ENCODE results near the gene ZNF436. TPM values are rescaled to one million over a fixed set of nuclear protein-coding genes. Genes with fewer than 3 reads are reported as not detected.

The ZNF436 gene
- total and polyA plus RNA-seq, 2 of the 8 experiments (the other 6 are each of a cell fraction or from before 2014, with no cell fraction given), result 0.65 to 1.8 TPM

GRCh38 chr1:23387494-23387893, 17.9 kb upstream of the ZNF436 start:
- no peak overlapping the region for H3K4me2 ChIP-seq (ENCODE audit: insufficient read depth in 1 of 2, low read depth in 2 of 2, low read length in 2 of 2)
- no peak for DNase-seq (ENCODE audit: low read depth in 1 of 2, low spot score in 2 of 2)
- no peak overlapping the region for H3K4ac ChIP-seq (replicated peaks; ENCODE audit: insufficient read length, low read depth, low read length)
- H4K8ac ChIP-seq (ENCODE audit: extremely low read depth, insufficient read depth, low read length), result no peak overlapping the region
- FAIRE-seq, result no peak
- no peak overlapping the region for H2BK120ac ChIP-seq (replicated peaks; ENCODE audit: low read depth, low read length)
- no peak overlapping the region for H3K27ac ChIP-seq (ENCODE audit: low read depth, low read length)
- no peak overlapping the region for H3K18ac ChIP-seq (ENCODE audit: extremely low read depth, low read length)
- H2BK5ac ChIP-seq (ENCODE audit: low read depth, low read length), result no peak overlapping the region
- WGBS, 2 experiments (ENCODE audit: extremely low coverage in 1 of 2, insufficient coverage in 1 of 2, insufficient read length in 1 of 2, insufficient replicate concordance in 2 of 2, low coverage in 1 of 2, low lambda C conversion rate in 2 of 2, missing lambda C conversion rate in 1 of 2), result 81% methylated on average over 8 of the region's 8 CpGs; no CpG with 5 or more reads in 1 of the 2 experiments
- H2AK5ac ChIP-seq (ENCODE audit: low read depth, low read length), result no peak overlapping the region
- no peak overlapping the region for H3K23ac ChIP-seq (ENCODE audit: insufficient read length)
- TF ChIP-seq TAF7 (optimal IDR thresholded peaks at IDR 0.05; ENCODE audit: borderline replicate concordance, low read depth, low read length) (no peak), KDM1A (IDR thresholded peaks at IDR 0.05; ENCODE audit: borderline replicate concordance, low read length) (no peak), SUZ12 (IDR thresholded peaks at IDR 0.05; ENCODE audit: low read length) (no peak), RBBP5 (IDR thresholded peaks at IDR 0.05; ENCODE audit: borderline replicate concordance, low read depth, low read length) (no peak), TBP (IDR thresholded peaks at IDR 0.05; ENCODE audit: low read depth, low read length) (no peak), POLR2AphosphoS5 (IDR thresholded peaks at IDR 0.05; ENCODE audit: low read depth, low read length) (no peak), RXRA (IDR thresholded peaks at IDR 0.05; ENCODE audit: insufficient read depth, low read depth, low read length) (no peak)
- 0 out of 2 replicates have a peak, but pooled peaks cover 3% of the 10 kb centered on the region for H3K79me1 ChIP-seq (ENCODE audit: low read depth, low read length)
- H2BK15ac ChIP-seq (ENCODE audit: low read length), result no peak overlapping the region
- no peaks in the 10 kb centered on the region for H3K36me3 ChIP-seq (ENCODE audit: control insufficient read depth in 2 of 4, insufficient read depth in 4 of 4, low read length in 3 of 4)
- H3K9me3 ChIP-seq (ENCODE audit: insufficient read depth in 2 of 2, low read depth in 1 of 2, low read length in 1 of 2), result peaks cover 0 to 4% of the 10 kb centered on the region in 2 experiments; a peak in 2 of 4 replicates
- no peak overlapping the region for H2BK12ac ChIP-seq (ENCODE audit: low read depth, low read length)
- H2BK20ac ChIP-seq (ENCODE audit: low read length), result no peak overlapping the region
- H4K5ac ChIP-seq (ENCODE audit: insufficient read length, low read depth, low read length), result no peak overlapping the region
- H2AFZ ChIP-seq (ENCODE audit: low read length), result no peak overlapping the region
- H4K20me1 ChIP-seq (replicated peaks in 1 of 2; ENCODE audit: control insufficient read depth in 1 of 2, insufficient read depth in 2 of 2, low read length in 2 of 2), result peaks cover 2 to 14% of the 10 kb centered on the region in 2 experiments
- CTCF ChIA-PET (ENCODE audit: partially characterized antibody), result interaction anchor here (0.5 to 7.5 kb wide), 6 partner anchors 12 to 385 kb away, joined by 3 to 44 read pairs (median 3); partner anchors contain the start of gene ZNF436
- H3K4me1 ChIP-seq (replicated peaks in 1 of 4; ENCODE audit: control insufficient read depth in 3 of 4, insufficient read depth in 4 of 4, low read length in 3 of 4), result no peaks in the 10 kb centered on the region
- H3K23me2 ChIP-seq (ENCODE audit: low read depth, low read length), result peaks cover 5% of the 10 kb centered on the region; the same call in 1 of the 2 replicates
- no peaks in the 10 kb centered on the region for H3K79me2 ChIP-seq (ENCODE audit: control insufficient read depth in 1 of 2, insufficient read depth in 2 of 2, low read length in 2 of 2)
- H3K27me3 ChIP-seq (replicated peaks in 1 of 4; ENCODE audit: control insufficient read depth in 3 of 4, extremely low read depth in 1 of 4, insufficient read depth in 3 of 4, low read length in 3 of 4), result peaks cover 17 to 76% (median 53%) of the 10 kb centered on the region in 4 experiments
- H3K4me3 ChIP-seq (ENCODE audit: extremely low read depth in 1 of 4, insufficient read depth in 2 of 4, low read depth in 3 of 4, low read length in 4 of 4), result no peak overlapping the region
- POLR2A ChIA-PET (ENCODE audit: partially characterized antibody), result no interaction called here
- H3K56ac ChIP-seq (replicated peaks; ENCODE audit: insufficient read length, low read depth, low read length), result no peak overlapping the region
- no peak overlapping the region for H4K91ac ChIP-seq (replicated peaks; ENCODE audit: insufficient read length, low read length)
- no peak overlapping the region for H3K14ac ChIP-seq (ENCODE audit: insufficient read length)
- no peak overlapping the region for H3K9ac ChIP-seq (replicated peaks in 1 of 4; ENCODE audit: extremely low read depth in 1 of 4, low read depth in 3 of 4, low read length in 3 of 4)
